Heart left ventricle (tissue), 16 donors: ENCODE measurements around the gene PTPN21. TPM values are rescaled to one million over a fixed set of nuclear protein-coding genes. Genes with fewer than 3 reads are reported as not detected.

Source experiments
- ATAC-seq, 4 donors: fragments of 200-7000 bp; cut with Tn5 transposase; one replicate each; pipeline ENCODE4 v1.9.1; 2020 to 2022; ENCODE audit warnings: moderate library complexity in 4 of 4, mild to moderate bottlenecking in 3 of 4, moderate number of reproducible peaks in 1 of 4
- DNase-seq, 5 donors: peaks; one replicate each; pipeline ENCODE4 v3.0.0-alpha.2; 2020
- H3K27ac ChIP-seq, 12 donors: fragments of 200-600 bp; sonication (generic) in 4 of 12; one replicate each; pipeline versions ENCODE4 v1.5.0 to v1.8.0; 2016 to 2022; ENCODE audit warnings: mild to moderate bottlenecking in 2 of 12
- H3K27me3 ChIP-seq, 9 donors: fragments of 200-600 bp; sonication (generic) in 2 of 9; one replicate each; pipeline versions ENCODE4 v1.5.1 to v1.8.0; 2016 to 2022; ENCODE audit warnings: mild to moderate bottlenecking in 3 of 9
- H3K36me3 ChIP-seq, 9 donors: fragments of 200-600 bp; sonication (generic) in 2 of 9; one replicate each; pipeline versions ENCODE4 v1.5.0 to v1.8.0; 2018 to 2022; ENCODE audit warnings: mild to moderate bottlenecking in 2 of 9
- H3K4me1 ChIP-seq, 12 donors: fragments of 200-600 bp; sonication (generic) in 4 of 12; one replicate each; pipeline versions ENCODE4 v1.5.0 to v1.8.0; 2016 to 2022; ENCODE audit warnings: mild to moderate bottlenecking in 3 of 12
- H3K4me3 ChIP-seq, 12 donors: fragments of 200-600 bp; sonication (generic) in 4 of 12; one replicate each; pipeline versions ENCODE4 v1.5.0 to v1.8.0; 2017 to 2022; ENCODE audit warnings: mild to moderate bottlenecking in 9 of 12, moderate library complexity in 4 of 12
- H3K9me3 ChIP-seq, 12 donors: fragments of 200-600 bp; sonication (generic) in 4 of 12; one replicate each; pipeline versions ENCODE4 v1.5.0 to v1.8.0; 2016 to 2022; ENCODE audit warnings: mild to moderate bottlenecking in 1 of 12
- CTCF ChIP-seq, 12 donors: fragments of 200-600 bp; sonication (generic) in 4 of 12; IDR thresholded peaks; one replicate each; pipeline versions ENCODE4 v1.5.0 to v1.8.0; 2018 to 2022; ENCODE audit warnings: antibody characterized with exemption in 12 of 12, mild to moderate bottlenecking in 5 of 12
- POLR2A ChIP-seq, 2 donors: fragments of 450-650 bp; IDR thresholded peaks; one replicate each; pipeline ENCODE4 v1.6.1; 2017; ENCODE audit warnings: antibody characterized with exemption in 2 of 2, mild to moderate bottlenecking in 2 of 2, moderate library complexity in 2 of 2
- WGBS, 4 donors: extraction: QIAGEN DNeasy Blood & Tissue Kit in 2 of 4; methylation state at CpG; one replicate each; pipeline versions ENCODE4 v1.1.5 to v1.1.7; 2013 to 2018; 5-methylcytosine and 5-hydroxymethylcytosine counted together
- intact Hi-C, 10 donors: fragments of 100-400 bp; cut with DNase I; formaldehyde crosslinking; loops; one replicate each; pipeline versions ENCODE4 v1.11.1 to v1.14.2; 2022
- polyA plus RNA-seq, 2 donors: library from polyadenylated mRNA; stranded (reverse); fragments of 200-250 nt; gene quantifications; one replicate each; pipeline ENCODE4 v1.2.3, GENCODE V29; 2013
- total RNA-seq, 9 donors: library from RNA; depleted of rRNA in 2 of 9; stranded (reverse); fragments of >200 nt in 2 of 9; fragmentation: NEBNext Ultra II Directional in 3 of 9; extraction: Animal tissue kit (Norgen Biotek cat#: 25700) in 3 of 9; gene quantifications; one replicate each; pipeline versions ENCODE4 v1.1.0 to v1.2.4, GENCODE V29; 2016 to 2023
- donor health status: ischemic (EF 13 %, LVEDD 7.1; RV severe dilation, severe dysfunction).
- donor health status: healthy with polysubstance abuse.
- donor health status: DM: no; HTN: yes; CAD: no.
- donor health status: DM: no; HTN: no; CAD: no.
- donor health status: ischemic (EF 25% LVEDD 6.9; RV normal size, moderate dysfunction).
- donor health status: ischemic (EF 25% LVEDD 5.7; RV mildly dilated, moderate dysfunction).
- donor health status: healthy.
- donor health status: DM: yes; HTN: yes; CAD: no.
- donor health status: ischemic (EF 35%, LVEDD 5.7; RV mildly dilated, moderate dysfunction).
- donor health status: nonischemic (EF 11% LVEDD 7.7; RV severe dilation, severe dysfunction).
- donor health status: DM: yes; HTN: yes; CAD: no.
- donor health status: PGD.
- donor health status: ischemic (EF 29% LVEDD 5.4; RV normal size, mild dysfunction).
- donor health status: nonischemic (EF 23%, LVEDD 6.1; RV moderate dilation, normal function).

Gene PTPN21
- total and polyA plus RNA-seq, 11 donors, result 9.4 to 68.3 (median 24.8) TPM

GRCh38 chr14:88499225-88499624, 55.6 kb downstream of the PTPN21 start:
- H3K27ac ChIP-seq, result no peak overlapping the region
- TF ChIP-seq CTCF (IDR thresholded peaks at IDR 0.05) (no peak), POLR2A (IDR thresholded peaks at IDR 0.05) (no peak)
- peaks cover 0 to 2% (median 0%) of the 10 kb centered on the region in 12 donors for H3K4me1 ChIP-seq
- no peaks in the 10 kb centered on the region for H3K9me3 ChIP-seq
- 85 to 95% (median 89%) methylated on average over 6 of the region's 6 CpGs for WGBS, 4 donors
- no peak for ATAC-seq
- no peak for DNase-seq
- no peak overlapping the region for H3K4me3 ChIP-seq
- intact Hi-C loops, result no loop called here
- H3K27me3 ChIP-seq, result no peaks in the 10 kb centered on the region
- H3K36me3 ChIP-seq, result peaks cover 0 to 99% (median 66%) of the 10 kb centered on the region in 9 donors

GRCh38 chr14:88496414-88496813, 58.4 kb downstream of the PTPN21 start:
- DNase-seq, result no peak
- Histone ChIP-seq H3K36me3 (peaks cover 0 to 92% (median 46%) of the 10 kb centered on the region in 9 donors), H3K4me1 (peaks cover 0 to 19% (median 8%) of the 10 kb centered on the region in 12 donors), H3K27ac (no peak overlapping the region), H3K27me3 (no peaks in the 10 kb centered on the region), H3K9me3 (no peaks in the 10 kb centered on the region), H3K4me3 (no peak overlapping the region)
- WGBS, 4 donors, result 85 to 94% (median 93%) methylated on average over 3 of the region's 3 CpGs
- ATAC-seq, result no peak
- TF ChIP-seq CTCF (IDR thresholded peaks at IDR 0.05) (no peak), POLR2A (IDR thresholded peaks at IDR 0.05) (no peak)
- intact Hi-C loops, result no loop called here

- peak overlapping the region in 10 of 12 donors; percentile 5 to 71 (median 52) for H3K27ac ChIP-seq
- intact Hi-C loops, result loop anchor here (2.0 to 5.0 kb wide), 7 partner anchors 57 to 69 kb away; partner anchors contain the start of genes ZC3H14 (in 6 of the 10) and PTPN21 (in 2 of the 10)
Measured at GRCh38 chr14:88493392-88494185, 61.2 kb downstream of the PTPN21 start.

More at GRCh38 chr14:88493392-88494185, 61.2 kb downstream of the PTPN21 start:
- H3K36me3 ChIP-seq, result peaks cover 0 to 91% (median 37%) of the 10 kb centered on the region in 9 donors
- H3K4me1 ChIP-seq, result peaks cover 0 to 19% (median 8%) of the 10 kb centered on the region in 12 donors
- H3K27me3 ChIP-seq, result no peaks in the 10 kb centered on the region
- WGBS, 4 donors, result 34 to 56% (median 49%) methylated on average over 6 of the region's 6 CpGs
- DNase-seq, result peak in 3 of 5 donors; percentile 31 to 78 (median 73)
- ATAC-seq, result peak; percentile 68 to 94 (median 84)
- no peak overlapping the region for H3K4me3 ChIP-seq
- no peak for TF ChIP-seq POLR2A (IDR thresholded peaks at IDR 0.05)
- no peak for TF ChIP-seq CTCF (IDR thresholded peaks at IDR 0.05)
- H3K9me3 ChIP-seq, result no peaks in the 10 kb centered on the region
